Mucosa of stomach (tissue), 1 donor: ENCODE measurements around the gene ULK1.

Experiments used
- H3K27me3 ChIP-seq: one replicate; pipeline ENCODE4 v1.7.0; 2013; ENCODE audit warnings: mild to moderate bottlenecking, low read length; ENCODE audit not compliant: control insufficient read depth, insufficient read depth
- H3K36me3 ChIP-seq: one replicate; pipeline ENCODE4 v1.7.0; 2013; ENCODE audit warnings: low read length; ENCODE audit not compliant: control insufficient read depth, insufficient read depth
- H3K4me1 ChIP-seq: one replicate; pipeline ENCODE4 v1.7.0; 2013; ENCODE audit warnings: mild to moderate bottlenecking, low read length; ENCODE audit not compliant: control insufficient read depth, insufficient read depth
- H3K4me3 ChIP-seq: one replicate; pipeline ENCODE4 v1.7.0; 2013; ENCODE audit warnings: low read length
- H3K9ac ChIP-seq: one replicate; pipeline ENCODE4 v1.7.0; 2013; ENCODE audit warnings: mild to moderate bottlenecking, low read length, moderate library complexity
- H3K9me3 ChIP-seq: one replicate; pipeline ENCODE4 v1.7.0; 2013; ENCODE audit warnings: mild to moderate bottlenecking, low read length, moderate library complexity; ENCODE audit not compliant: control insufficient read depth
- donor health status: Pancreatic carcinoma.

ULK1 gene

GRCh38 chr12:131922772-131923171 is 28.4 kb downstream of the ULK1 start:
- Histone ChIP-seq H3K27me3 (no peaks in the 10 kb centered on the region), H3K36me3 (no peaks in the 10 kb centered on the region), H3K9ac (no peak overlapping the region), H3K4me3 (no peak overlapping the region), H3K9me3 (no peaks in the 10 kb centered on the region), H3K4me1 (no peaks in the 10 kb centered on the region)

GRCh38 chr12:131923260-131923659 is 28.8 kb downstream of the ULK1 start:
- Histone ChIP-seq H3K9me3 (no peaks in the 10 kb centered on the region), H3K9ac (no peak overlapping the region), H3K4me1 (no peaks in the 10 kb centered on the region), H3K36me3 (no peaks in the 10 kb centered on the region), H3K4me3 (no peak overlapping the region), H3K27me3 (no peaks in the 10 kb centered on the region)

GRCh38 chr12:131927110-131928079 is 33.0 kb downstream of the ULK1 start:
- H3K27me3 ChIP-seq: no peaks in the 10 kb centered on the region
- H3K4me1 ChIP-seq: peaks cover 6% of the 10 kb centered on the region
- H3K4me3 ChIP-seq: no peak overlapping the region
- no peak overlapping the region for H3K9ac ChIP-seq
- no peaks in the 10 kb centered on the region for H3K9me3 ChIP-seq
- peaks cover 6% of the 10 kb centered on the region for H3K36me3 ChIP-seq

- Histone ChIP-seq H3K4me1 (peaks cover 6% of the 10 kb centered on the region), H3K9ac (peak overlapping the region; percentile 66), H3K27me3 (no peaks in the 10 kb centered on the region), H3K4me3 (peak overlapping the region; percentile 41), H3K9me3 (no peaks in the 10 kb centered on the region), H3K36me3 (peaks cover 8% of the 10 kb centered on the region)
Measured at GRCh38 chr12:131928080-131928710, 33.8 kb downstream of the ULK1 start.

- Histone ChIP-seq H3K4me1 (peaks cover 6% of the 10 kb centered on the region), H3K27me3 (no peaks in the 10 kb centered on the region), H3K9me3 (no peaks in the 10 kb centered on the region), H3K36me3 (peaks cover 8% of the 10 kb centered on the region), H3K4me3 (peak within 1 kb of the TSS; percentile 74), H3K9ac (peak within 1 kb of the TSS; percentile 75)
Measured at GRCh38 chr12:131928711-131929580, 34.5 kb downstream of the ULK1 start, which contains the start of gene PUS1. PUS1 (plus strand) TSS chr12:131929276; CDS start chr12:131929723, 447 bp downstream.

- no peaks in the 10 kb centered on the region for H3K27me3 ChIP-seq
- H3K9ac ChIP-seq: peak overlapping the region; percentile 75
- H3K4me3 ChIP-seq: peak overlapping the region; percentile 74
- peaks cover 8% of the 10 kb centered on the region for H3K36me3 ChIP-seq
- peaks cover 6% of the 10 kb centered on the region for H3K4me1 ChIP-seq
- no peaks in the 10 kb centered on the region for H3K9me3 ChIP-seq
Measured at GRCh38 chr12:131929581-131930456, 35.4 kb downstream of the ULK1 start.

GRCh38 chr12:131930510-131930909 is 36.1 kb downstream of the ULK1 start:
- Histone ChIP-seq H3K27me3 (no peaks in the 10 kb centered on the region), H3K4me3 (no peak overlapping the region), H3K36me3 (peaks cover 8% of the 10 kb centered on the region), H3K9me3 (no peaks in the 10 kb centered on the region), H3K9ac (no peak overlapping the region), H3K4me1 (peaks cover 6% of the 10 kb centered on the region)

- H3K9ac ChIP-seq: no peak overlapping the region
- H3K4me3 ChIP-seq: no peak overlapping the region
- peaks cover 6% of the 10 kb centered on the region for H3K4me1 ChIP-seq
- H3K9me3 ChIP-seq: no peaks in the 10 kb centered on the region
- peaks cover 8% of the 10 kb centered on the region for H3K36me3 ChIP-seq
- H3K27me3 ChIP-seq: no peaks in the 10 kb centered on the region
Measured at GRCh38 chr12:131933387-131933786, 39.0 kb downstream of the ULK1 start.

GRCh38 chr12:131934535-131934934 is 40.1 kb downstream of the ULK1 start:
- Histone ChIP-seq H3K9me3 (no peaks in the 10 kb centered on the region), H3K36me3 (peaks cover 8% of the 10 kb centered on the region), H3K27me3 (no peaks in the 10 kb centered on the region), H3K9ac (no peak overlapping the region), H3K4me3 (no peak overlapping the region), H3K4me1 (peaks cover 14% of the 10 kb centered on the region)

- Histone ChIP-seq H3K4me3 (no peak overlapping the region), H3K4me1 (peaks cover 7% of the 10 kb centered on the region), H3K9me3 (no peaks in the 10 kb centered on the region), H3K27me3 (no peaks in the 10 kb centered on the region), H3K36me3 (no peaks in the 10 kb centered on the region), H3K9ac (no peak overlapping the region)
Measured at GRCh38 chr12:131938082-131938481, 43.7 kb downstream of the ULK1 start.

- no peak overlapping the region for H3K9ac ChIP-seq
- no peaks in the 10 kb centered on the region for H3K36me3 ChIP-seq
- H3K27me3 ChIP-seq: no peaks in the 10 kb centered on the region
- peaks cover 7% of the 10 kb centered on the region for H3K4me1 ChIP-seq
- no peaks in the 10 kb centered on the region for H3K9me3 ChIP-seq
- H3K4me3 ChIP-seq: no peak overlapping the region
Measured at GRCh38 chr12:131939007-131939406, 44.6 kb downstream of the ULK1 start.
